HG03342 (cell line): ENCODE measurements around the gene SDF2.
"Not testable (repeated sequence)": the region's sequence is repeated elsewhere in the genome, so short reads cannot be mapped to it uniquely, and the experiment has no call there.

Experiments used
- ATAC-seq: cut with Tn5 transposase; IDR thresholded peaks from one replicate; pipeline ENCODE4 v1.9.1; 2021; ENCODE audit warnings: mild to moderate bottlenecking, moderate library complexity; ENCODE audit not compliant: unreplicated experiment

Gene SDF2

DNA sequence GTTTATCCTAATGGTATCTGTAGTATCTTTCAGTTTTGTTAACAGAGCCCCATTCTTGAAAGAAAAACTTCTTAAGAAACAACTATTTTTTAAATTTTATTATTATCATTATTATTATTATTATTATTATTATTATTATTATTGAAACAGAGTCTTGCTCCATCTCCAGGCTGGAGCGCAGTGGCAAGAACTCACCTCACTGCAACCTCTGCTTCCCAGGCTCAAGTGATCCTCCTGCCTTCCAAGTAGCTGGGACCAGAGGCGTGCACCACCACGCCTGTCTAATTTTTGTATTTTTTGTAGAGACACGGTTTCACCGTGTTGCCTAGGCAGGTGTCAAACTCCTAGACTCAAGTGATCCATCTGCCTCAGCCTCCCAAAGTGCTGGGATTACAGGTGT, 23.7 kb upstream of the SDF2 start:
- ATAC-seq, result no peak

DNA sequence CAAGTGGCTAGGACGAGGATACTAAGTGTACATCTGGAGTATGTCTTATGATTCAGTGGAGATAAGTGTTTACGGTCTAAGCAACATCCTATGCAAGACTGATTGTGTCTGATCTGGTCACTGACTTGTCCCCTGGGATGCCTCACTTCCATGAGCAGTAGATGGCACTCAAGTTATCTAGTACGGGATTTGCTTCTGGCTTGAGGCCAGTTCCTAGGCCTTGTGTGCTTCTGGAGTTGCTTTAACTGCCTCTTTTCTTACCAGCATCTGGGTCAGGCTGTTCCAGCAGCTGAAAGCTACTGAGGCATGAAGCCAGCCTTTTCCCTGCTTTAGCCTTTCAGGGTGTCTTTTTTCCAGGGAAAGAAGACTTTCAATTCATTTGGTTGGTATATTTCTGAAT, 23.3 kb upstream of the SDF2 start:
- no peak for ATAC-seq

DNA sequence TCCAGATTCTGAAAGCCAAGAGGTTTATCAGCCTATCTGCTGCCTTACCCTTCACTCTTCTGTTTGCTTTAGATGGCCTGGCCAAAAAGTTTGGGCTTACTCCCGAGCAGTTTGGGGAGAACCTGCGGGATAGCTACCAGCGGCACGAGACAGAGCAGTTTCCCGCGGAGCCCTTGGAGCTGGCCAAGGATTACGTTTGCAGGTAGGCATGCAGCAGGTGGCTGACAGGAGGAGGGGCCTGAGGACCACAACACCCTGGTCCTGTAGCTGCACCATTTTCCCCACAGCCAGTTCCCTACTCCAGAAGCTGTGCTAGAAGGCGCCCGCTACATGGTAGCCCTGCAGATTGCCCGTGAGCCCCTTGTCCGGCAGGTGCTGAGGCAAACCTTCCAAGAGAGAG, 20.9 kb upstream of the SDF2 start:
- ATAC-seq, result no peak

DNA sequence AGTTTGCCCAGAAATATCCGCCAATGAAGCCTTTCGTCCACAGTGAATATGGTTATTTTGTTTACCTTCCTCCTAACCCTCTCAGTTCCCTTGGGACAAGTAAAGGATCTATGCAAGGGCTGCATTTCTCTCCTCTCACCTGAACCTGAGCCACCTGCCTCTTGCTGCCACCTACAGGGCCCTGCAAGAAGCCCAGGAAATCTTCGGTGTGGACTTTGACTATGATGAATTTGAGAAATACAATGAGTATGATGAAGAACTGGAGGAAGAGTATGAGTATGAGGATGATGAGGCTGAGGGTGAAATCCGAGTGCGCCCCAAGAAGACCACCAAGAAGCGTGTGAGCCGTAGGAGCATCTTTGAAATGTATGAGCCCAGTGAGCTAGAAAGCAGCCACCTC, 14.3 kb upstream of the SDF2 start:
- no peak for ATAC-seq

DNA sequence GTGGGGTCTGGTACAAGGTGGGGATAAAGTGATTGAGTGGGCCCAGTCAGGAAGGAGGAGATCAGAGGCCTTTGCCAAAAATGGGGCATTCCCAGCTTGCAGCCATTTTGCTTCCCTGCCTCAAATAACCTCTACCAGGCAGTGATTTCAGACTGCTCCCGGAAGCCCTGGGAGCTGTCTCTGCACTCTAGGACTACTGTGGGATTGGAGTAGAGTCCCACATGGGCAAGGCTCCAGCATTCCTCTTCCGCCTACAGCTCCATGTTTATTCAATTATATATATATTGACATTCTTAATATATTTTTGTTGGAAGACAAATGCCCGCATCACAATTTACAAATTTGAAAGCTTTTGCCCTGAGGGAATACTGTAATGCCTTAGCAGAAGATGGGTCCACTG, 13.8 kb upstream of the SDF2 start:
- ATAC-seq, result no peak

DNA sequence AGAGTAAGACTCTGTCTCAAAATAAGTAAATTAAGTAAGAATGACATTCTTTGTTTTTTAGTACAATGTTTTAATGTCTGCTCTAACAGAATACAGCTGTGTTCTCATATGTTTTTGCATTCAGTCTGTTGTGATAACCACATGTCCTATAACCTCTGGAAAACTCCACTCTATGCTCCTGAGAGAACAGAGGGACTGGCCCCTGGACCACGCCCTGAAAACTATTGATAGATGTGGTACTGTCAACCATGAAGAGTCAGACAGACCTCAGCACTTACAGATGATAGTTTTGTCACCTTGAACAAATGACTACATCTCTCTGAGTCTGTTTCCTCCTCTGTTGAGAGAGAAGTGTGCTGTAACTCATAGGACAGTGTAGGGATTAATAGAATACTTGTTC, 8.2 kb upstream of the SDF2 start:
- no peak for ATAC-seq

DNA sequence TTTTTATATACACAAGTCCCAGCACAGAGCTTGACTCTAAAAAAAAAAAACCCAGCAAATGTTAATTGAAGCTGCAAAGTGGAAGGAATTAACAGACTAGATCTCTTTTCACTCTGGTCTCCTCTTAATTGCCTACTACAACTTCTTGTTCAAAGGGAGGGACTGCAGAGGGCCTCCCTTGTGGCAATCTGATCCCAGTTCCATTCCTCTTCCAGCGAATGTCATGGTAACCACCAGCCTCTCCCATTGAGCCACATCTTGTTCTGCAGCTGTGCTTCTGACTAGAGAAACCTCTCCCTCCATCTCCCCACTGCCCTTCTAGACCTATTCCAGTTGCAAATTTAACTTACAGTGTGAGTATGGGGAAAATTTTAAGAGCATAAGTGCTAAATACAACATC, 6.2 kb upstream of the SDF2 start:
- no peak for ATAC-seq

DNA sequence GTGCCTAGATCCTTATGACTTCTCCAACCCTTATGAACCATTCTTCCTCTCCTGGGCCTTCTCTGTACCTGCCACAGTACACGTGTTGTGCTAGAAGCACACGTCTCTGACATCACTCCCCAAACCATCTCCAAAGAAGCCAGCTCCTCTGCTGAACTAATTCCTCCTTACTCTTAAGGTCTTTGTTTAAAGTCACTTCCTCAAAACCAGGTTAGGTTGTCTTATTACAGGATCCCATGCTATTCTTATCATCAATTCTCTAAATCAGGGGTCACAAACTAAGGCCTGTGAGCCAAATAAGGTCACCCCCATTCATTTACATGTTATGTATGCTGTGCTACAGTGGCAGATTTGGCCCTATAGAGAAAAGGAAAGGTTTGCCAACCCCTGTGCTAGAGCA, 4.3 kb upstream of the SDF2 start:
- ATAC-seq, result no peak

DNA sequence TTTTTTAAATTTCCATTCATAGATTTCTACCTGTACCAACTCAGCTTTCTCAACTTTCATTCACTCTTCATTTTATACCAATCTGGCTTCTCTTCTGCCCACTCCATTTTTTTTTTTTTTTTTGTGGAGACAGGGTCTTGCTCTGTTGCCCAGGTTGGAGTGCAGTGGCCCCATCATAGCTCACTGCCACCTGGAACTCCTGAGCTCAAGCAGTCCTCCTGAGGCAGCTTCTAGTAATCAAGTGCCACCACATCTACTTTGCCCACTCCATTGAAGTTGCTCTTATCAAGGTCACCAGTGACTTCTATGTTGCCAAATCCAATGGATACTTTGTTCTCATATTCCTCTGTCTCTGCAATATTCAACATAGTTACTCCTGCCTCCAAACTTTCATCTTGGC, 2.0 kb upstream of the SDF2 start:
- no peak for ATAC-seq

DNA sequence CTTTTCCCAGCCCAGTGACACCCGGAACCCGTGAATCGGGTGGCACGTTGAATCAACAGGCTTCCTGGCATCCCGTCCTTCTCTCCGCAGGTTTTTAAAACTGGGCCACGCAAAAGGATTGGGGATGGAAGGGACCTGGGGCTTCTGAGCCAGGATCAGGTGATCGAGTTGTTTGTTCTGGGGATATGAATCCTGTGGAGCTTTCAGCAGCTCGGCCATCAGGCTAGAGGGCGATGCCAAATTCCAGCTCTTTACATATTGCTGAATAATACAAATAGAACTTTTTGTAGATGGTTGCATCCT, 772 bp upstream of the SDF2 start:
- ATAC-seq, result no peak

DNA sequence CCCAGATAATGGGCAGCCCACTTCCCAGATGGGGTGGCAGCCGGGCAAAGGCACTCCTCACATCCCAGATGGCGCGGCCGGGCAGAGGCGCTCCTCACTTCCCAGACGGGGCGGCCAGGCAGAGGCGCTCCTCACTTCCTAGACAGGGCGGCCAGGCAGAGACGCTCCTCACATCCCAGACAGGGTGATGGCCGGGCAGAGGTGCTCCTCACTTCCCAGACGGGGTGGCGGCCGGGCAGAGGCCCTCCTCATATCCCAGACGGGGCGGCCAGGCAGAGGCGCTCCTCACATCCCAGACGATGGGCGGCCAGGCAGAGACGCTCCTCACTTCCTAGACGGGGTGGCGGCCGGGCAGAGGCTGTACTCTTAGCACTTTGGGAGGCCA, 2.2 kb downstream of the SDF2 start:
- ATAC-seq, result not testable (repeated sequence)

DNA sequence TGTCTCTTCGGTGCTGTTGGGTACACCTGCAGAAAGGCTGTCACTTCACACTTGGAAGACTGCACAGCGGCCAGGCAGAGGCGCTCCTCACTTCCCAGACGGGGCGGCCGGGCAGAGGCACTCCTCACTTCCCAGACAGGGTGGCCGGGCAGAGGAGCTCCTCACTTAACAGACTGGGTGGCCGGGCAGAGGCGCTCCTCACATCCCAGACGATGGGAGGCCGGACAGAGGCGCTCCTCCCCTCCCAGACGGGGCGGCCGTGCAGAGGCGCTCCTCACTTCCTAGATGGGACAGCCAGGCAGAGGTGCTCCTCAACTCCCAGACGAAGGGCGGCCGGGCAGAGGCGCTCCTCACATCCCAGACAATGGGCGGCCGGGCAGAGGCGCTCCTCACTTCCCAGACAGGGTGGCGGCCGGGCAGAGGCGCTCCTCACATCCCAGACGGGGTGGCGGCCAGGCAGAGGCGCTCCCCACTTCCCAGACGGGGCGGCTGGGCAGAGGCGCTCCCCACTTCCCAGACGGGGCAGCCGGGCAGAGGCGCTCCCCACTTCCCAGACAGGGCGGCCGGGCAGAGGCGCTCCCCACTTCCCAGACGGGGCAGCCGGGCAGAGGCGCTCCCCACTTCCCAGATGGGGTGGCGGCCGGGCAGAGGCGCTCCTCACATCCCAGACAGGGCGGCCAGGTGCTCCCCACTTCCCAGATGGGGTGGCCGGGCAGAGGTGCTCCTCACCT, 2.8 kb downstream of the SDF2 start:
- ATAC-seq, result not testable (repeated sequence)

DNA sequence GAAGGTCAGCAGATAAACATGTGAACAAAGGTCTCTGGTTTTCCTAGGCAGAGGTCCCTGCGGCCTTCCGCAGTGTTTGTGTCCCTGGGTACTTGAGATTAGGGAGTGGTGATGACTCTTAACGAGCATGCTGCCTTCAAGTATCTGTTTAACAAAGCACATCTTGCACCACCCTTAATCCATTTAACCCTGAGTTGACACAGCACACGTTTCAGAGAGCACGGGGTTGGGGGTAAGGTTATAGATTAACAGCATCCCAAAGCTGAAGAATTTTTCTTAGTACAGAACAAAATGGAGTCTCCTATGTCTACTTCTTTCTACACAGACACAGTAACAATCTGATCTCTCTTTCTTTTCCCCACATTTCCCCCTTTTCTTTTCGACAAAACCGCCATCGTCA, 3.4 kb downstream of the SDF2 start:
- not testable (repeated sequence) for ATAC-seq

DNA sequence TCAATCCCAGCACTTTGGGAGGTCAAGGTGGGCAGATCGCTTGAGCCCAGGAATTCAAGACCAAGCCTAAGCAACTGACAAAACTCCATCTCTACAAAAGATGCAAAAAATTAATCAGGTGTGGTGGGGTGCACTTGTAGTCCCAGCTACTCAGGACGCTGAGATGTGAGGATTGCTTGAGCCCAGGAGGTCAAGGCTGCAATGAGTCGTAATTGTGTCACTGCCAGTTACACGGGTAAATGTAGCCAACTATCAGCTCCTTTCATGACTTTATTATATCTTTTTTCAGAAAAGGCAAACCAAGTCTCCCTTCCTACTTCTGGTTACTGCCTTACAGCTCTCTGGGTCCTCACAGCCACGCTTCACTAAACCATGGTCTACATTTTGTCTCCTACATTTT, 4.0 kb downstream of the SDF2 start:
- ATAC-seq, result no peak

DNA sequence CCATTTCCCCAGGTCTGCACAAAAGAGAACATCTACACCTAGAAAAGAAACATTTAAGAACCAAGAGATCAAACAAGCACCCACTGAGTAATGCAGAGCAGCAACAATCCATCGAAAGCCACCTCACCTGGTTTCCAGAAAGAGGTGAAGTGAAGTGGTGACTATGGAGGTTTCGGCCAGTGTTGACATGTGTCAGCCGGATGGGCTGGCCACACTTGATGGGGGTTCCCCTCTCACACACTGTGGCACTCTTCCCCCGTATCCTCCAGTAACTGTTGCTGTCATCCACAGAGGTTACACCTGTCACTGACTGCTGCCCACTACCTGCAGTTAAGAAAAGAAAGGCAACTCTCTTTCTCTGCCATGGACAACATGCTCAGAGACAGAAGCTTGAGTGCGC, 6.5 kb downstream of the SDF2 start:
- ATAC-seq, result no peak

DNA sequence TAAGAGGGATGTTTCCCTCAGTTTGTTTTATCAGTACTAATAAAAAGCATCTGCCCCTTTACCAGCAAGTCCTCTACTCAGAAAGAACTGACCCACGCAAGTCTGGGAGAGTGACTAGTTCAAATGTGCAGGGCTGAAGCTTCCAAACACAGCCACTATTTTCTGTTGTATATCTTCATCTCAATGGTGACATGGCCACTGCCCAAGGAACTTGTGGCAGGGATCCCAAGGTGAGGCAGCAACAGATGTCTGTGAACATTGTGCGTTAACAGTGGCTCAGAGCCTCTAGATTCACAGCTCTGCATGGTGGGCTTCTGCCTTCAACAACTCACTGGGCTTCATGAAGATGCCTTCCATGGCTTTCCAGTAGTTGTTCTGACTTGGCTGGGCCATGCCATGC, 13.0 kb downstream of the SDF2 start:
- no peak for ATAC-seq

DNA sequence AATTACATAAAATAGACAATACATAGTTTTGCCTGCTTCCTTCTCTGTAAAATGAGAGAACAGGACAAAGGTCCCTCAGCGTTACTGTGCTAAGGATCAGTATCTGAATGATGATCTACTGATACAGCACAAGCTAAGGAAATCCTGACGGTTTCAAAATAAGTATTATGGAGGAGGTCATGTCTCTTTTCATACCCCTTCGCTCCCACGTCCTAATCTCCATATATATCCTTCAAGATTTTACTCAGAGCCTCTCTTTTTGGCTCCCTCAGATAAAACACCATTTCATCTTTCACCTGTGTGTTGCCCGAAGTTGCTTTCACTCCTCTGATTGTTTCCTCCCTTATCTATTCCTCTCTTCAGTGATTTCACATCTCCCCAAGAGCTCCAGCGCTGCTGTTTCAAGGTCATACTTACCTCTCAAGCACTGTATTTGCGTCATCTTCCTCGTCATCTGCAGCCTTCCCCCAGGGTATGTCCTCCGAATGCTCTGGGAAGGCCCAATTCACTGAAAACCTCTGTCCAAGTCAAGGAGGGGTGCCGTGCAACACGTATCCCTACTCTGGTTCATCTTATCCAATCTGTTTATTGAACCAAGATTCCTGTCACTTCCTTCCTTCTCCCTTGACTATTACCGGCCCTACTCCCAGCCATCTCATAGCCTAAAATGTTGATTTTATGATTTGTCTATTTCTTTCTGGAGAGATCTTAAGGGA, 15.5 kb downstream of the SDF2 start:
- no peak for ATAC-seq

DNA sequence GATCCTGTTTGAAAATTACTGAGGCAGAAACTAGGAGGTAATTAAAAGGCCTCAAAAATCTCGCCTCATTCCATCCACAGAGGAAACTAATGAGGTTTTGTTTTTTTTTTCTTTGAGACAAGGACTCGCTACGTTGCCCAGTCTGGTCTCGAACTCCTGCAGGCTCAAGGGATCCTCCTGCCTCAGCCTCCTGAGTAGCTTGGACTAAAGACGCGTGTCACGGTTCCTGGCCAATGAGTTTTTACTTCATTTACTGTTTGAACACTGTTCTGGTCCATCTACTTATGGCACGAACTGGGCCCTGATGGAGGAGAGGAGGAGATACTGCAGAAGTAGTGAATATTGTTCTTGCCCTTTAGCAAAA, 16.1 kb downstream of the SDF2 start:
- no peak for ATAC-seq

DNA sequence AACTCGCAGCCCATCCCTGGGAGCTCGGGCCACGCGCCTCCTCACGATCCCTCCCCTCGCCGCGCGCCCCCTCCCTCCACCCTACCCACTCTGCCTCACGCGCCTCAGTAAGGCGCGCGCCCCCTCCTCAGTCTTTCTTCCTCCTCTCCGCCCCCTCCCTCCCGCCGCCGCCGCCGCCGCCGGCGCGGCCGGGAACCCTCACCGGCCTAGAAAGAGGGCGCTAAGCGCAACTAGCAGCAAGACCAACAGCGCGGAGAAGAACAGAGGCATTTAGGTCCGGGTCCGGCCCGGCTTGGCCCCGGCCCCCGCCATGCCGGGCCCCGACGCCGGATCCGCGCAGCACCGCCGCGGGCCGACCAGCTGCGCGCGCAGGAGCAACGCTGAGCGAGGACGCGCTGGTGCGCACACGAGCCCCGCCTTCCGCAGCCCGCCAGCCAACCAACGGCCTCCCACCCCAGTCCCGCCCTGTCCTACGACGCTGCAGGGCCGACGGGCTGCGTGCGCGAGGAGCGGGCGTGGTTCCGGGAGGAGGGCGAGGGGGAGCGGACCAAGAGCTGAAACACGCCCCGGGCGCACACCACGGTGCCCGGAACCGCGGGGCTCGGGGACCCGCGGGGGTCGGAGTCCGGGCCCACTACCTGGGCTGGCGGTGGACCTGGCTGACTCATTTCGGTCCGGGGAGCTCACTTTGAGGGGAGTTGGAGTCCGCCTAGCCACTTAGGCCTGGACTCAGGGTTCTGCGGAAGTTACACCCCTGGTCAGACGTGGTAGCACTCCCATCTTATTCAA, 16.7 kb downstream of the SDF2 start, which contains the start of gene BLTP2:
BLTP2 (minus strand) TSS at position 372 of the 789 bp plus-strand sequence; CDS start at position 270, 102 bp downstream.
- peak; percentile 86 for ATAC-seq

DNA sequence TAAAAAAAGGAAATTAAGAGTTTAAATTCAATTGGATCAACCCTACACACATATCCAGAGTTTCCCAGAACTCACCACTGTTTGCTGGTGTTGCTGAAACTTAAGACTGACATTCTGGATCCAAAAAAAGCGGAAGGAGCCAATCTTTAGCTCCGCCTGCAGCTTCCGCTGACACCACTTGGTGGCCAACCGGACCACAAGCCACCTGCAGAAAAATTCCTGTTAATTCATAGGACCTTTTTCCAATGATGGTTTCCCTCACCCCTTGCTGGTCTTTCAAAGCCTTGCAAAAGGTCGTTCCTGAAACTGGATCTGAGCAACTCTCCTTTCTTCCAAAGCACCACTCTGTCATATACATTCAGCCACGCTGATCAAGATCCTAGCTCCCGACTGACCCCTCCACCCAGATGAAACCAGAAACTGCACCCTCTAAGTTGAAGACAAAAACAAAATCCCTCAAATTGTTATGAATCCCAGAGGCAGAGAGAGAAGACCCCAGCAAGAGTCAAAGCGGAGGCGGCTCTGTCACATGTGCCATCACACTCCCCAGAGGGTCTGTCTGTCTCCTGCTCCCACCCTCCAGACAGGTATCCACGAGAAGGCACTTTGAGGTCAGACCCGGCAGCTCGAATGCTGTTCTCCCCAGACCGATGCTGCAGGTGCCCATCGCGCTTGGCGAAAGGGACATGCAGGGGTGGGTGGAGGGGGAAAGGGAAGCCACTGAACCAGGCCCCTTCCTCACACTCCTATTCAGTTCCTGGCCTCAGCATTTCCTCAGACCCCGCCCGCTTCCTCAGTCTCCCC, 17.5 kb downstream of the SDF2 start:
- ATAC-seq, result peak; percentile 8

DNA sequence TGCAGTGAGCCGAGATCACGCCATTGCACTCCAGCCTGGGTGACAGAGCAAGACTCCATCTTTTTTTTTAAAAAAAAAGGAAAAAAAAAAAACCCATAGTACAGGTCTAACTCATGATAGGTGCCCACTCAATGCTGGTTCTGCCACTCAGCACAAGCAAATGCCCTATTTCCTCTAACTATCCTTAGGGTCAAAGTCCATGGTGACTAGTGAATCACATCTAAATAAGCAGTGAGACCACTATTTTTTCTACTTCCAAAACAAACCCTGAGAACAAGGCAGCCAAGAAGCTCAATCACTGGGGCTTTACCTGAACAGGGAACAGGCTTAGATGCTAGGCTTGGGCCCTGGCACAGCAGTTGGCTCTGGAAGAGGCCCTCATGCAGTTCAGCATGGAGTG, 20.1 kb downstream of the SDF2 start:
- no peak for ATAC-seq
